PC-9 (cell line): ENCODE measurements around the gene BRIP1. TPM values are rescaled to one million over a fixed set of nuclear protein-coding genes. Genes with fewer than 3 reads are reported as not detected.

Experiments
- BruUV-seq: library from RNA; stranded (reverse); fragments of 400-500 nt; replicated peaks from 2 replicates; lab custom pipeline; 2021; lab: Mats Ljungman, UMichigan
- CTCF ChIA-PET: fragments of 300-600 bp; sonication (Branson Sonifier 250); formaldehyde crosslinking; loops from one replicate; lab custom pipeline; 2022; ENCODE audit warnings: antibody characterized with exemption; lab: Charles Lee
- POLR2A ChIA-PET: fragments of 300-600 bp; sonication (Branson Sonifier 250); formaldehyde crosslinking; loops from one replicate; lab custom pipeline; 2022; ENCODE audit warnings: antibody characterized with exemption; ENCODE audit not compliant: unreplicated experiment; lab: Charles Lee
- DNase-seq, 2 experiments: peaks; one replicate each; pipeline versions ENCODE4 v3.0.0 to v3.0.0-alpha.2; 2015 to 2022; ENCODE audit warnings: mixed read lengths in 1 of 2
- H2AFZ ChIP-seq: fragments of 200-600 bp; sonication (generic); 2 replicates; pipeline ENCODE4 v1.8.1; 2017; ENCODE audit warnings: antibody characterized with exemption
- H3F3A ChIP-seq: fragments of 200-600 bp; sonication (generic); 2 replicates; pipeline ENCODE4 v1.8.1; 2017; ENCODE audit warnings: antibody characterized with exemption, mild to moderate bottlenecking, low read depth; ENCODE audit not compliant: insufficient read depth
- H3K27ac ChIP-seq: fragments of 200-600 bp; sonication (generic); 2 replicates; pipeline ENCODE4 v1.6.1; 2016; ENCODE audit warnings: mixed run types
- H3K27me3 ChIP-seq: fragments of 200-600 bp; sonication (generic); 2 replicates; pipeline ENCODE4 v1.6.1; 2016; ENCODE audit warnings: low read depth, mixed run types; ENCODE audit not compliant: insufficient read depth
- H3K36me3 ChIP-seq: fragments of 200-600 bp; sonication (generic); 2 replicates; pipeline ENCODE4 v1.6.1; 2016; ENCODE audit warnings: low read depth, mixed run types
- H3K4me1 ChIP-seq: fragments of 200-600 bp; sonication (generic); replicated peaks from 2 replicates; pipeline ENCODE4 v1.6.1; 2016; ENCODE audit warnings: mixed run types; ENCODE audit not compliant: insufficient read depth
- H3K4me2 ChIP-seq: fragments of 200-600 bp; sonication (generic); 2 replicates; pipeline ENCODE4 v1.6.1; 2017; ENCODE audit warnings: mixed run types
- H3K4me3 ChIP-seq: fragments of 200-600 bp; sonication (generic); 2 replicates; pipeline ENCODE4 v1.6.1; 2016; ENCODE audit warnings: mixed run types
- H3K79me2 ChIP-seq: fragments of 200-600 bp; sonication (generic); 2 replicates; pipeline ENCODE4 v1.6.1; 2017; ENCODE audit warnings: low read depth, mixed run types
- H3K9me2 ChIP-seq: fragments of 200-600 bp; sonication (generic); 2 replicates; pipeline ENCODE4 v1.8.1; 2017; ENCODE audit warnings: mild to moderate bottlenecking; ENCODE audit not compliant: insufficient read depth
- H3K9me3 ChIP-seq: fragments of 200-600 bp; sonication (generic); 2 replicates; pipeline ENCODE4 v1.8.1; 2016; ENCODE audit warnings: low read depth; ENCODE audit not compliant: insufficient read depth
- H4K20me1 ChIP-seq: fragments of 200-600 bp; sonication (generic); 2 replicates; pipeline ENCODE4 v1.8.1; 2017; ENCODE audit not compliant: insufficient read depth
- CTCF ChIP-seq: fragments of 200-600 bp; sonication (generic); conservative IDR thresholded peaks from 2 replicates; pipeline ENCODE4 v1.6.1; 2017; ENCODE audit warnings: mixed run types, antibody characterized with exemption, mild to moderate bottlenecking, moderate library complexity
- EZH2 ChIP-seq: fragments of 200-600 bp; sonication (generic); IDR thresholded peaks from 2 replicates; pipeline ENCODE4 v1.8.0; 2017; ENCODE audit warnings: antibody characterized with exemption, low read depth
- intact Hi-C: fragments of 100-400 bp; cut with micrococcal nuclease; formaldehyde crosslinking; loops from one replicate; pipeline ENCODE4 v1.10.0; 2022; ENCODE audit not compliant: unreplicated experiment
- total RNA-seq: library from RNA; stranded (reverse); gene quantifications from 2 replicates; pipeline ENCODE4 v1.2.3, GENCODE V29; 2021

The BRIP1 gene
- total RNA-seq, 1 experiment from 2014 or later, result 16.0 TPM

- H3K4me3 ChIP-seq, result no peak overlapping the region
- CTCF ChIA-PET, result no interaction called here
- H3K4me2 ChIP-seq, result no peak overlapping the region
- H3K9me3 ChIP-seq, result peaks cover 16% of the 10 kb centered on the region; the same call in 1 of the 2 replicates
- no peak overlapping the region for H2AFZ ChIP-seq
- no peaks in the 10 kb centered on the region for H3K4me1 ChIP-seq
- TF ChIP-seq CTCF, result no peak
- TF ChIP-seq EZH2, result no peak
- no peaks in the 10 kb centered on the region for H3K79me2 ChIP-seq
- intact Hi-C loops, result no loop called here
- BruUV-seq, result no TSS peak
- H3K27me3 ChIP-seq, result no peaks in the 10 kb centered on the region
- no peaks in the 10 kb centered on the region for H3F3A ChIP-seq
- no peak overlapping the region for H3K27ac ChIP-seq
- H3K9me2 ChIP-seq, result no peaks in the 10 kb centered on the region
- no peaks in the 10 kb centered on the region for H4K20me1 ChIP-seq
- no peaks in the 10 kb centered on the region; the same call in 1 of the 2 replicates for H3K36me3 ChIP-seq
- no peak for DNase-seq
- POLR2A ChIA-PET, result no interaction called here
These were observed 160.9 kb downstream of the BRIP1 start for GRCh38 chr17:61702450-61702849.

GRCh38 chr17:61701978-61702377 is 161.3 kb downstream of the BRIP1 start:
- Histone ChIP-seq H3F3A (no peaks in the 10 kb centered on the region), H3K27ac (no peak overlapping the region), H3K4me2 (no peak overlapping the region), H3K4me3 (no peak overlapping the region), H3K36me3 (no peaks in the 10 kb centered on the region; the same call in 1 of the 2 replicates), H3K4me1 (no peaks in the 10 kb centered on the region), H3K79me2 (no peaks in the 10 kb centered on the region), H2AFZ (no peak overlapping the region), H3K9me3 (peaks cover 16% of the 10 kb centered on the region; the same call in 1 of the 2 replicates), H3K27me3 (no peaks in the 10 kb centered on the region), H4K20me1 (no peaks in the 10 kb centered on the region), H3K9me2 (no peaks in the 10 kb centered on the region)
- intact Hi-C loops, result no loop called here
- POLR2A ChIA-PET, result no interaction called here
- no peak for DNase-seq
- BruUV-seq, result no TSS peak
- CTCF ChIA-PET, result no interaction called here
- TF ChIP-seq CTCF (no peak), EZH2 (no peak)

GRCh38 chr17:61701334-61701733 is 162.0 kb downstream of the BRIP1 start:
- Histone ChIP-seq H4K20me1 (no peaks in the 10 kb centered on the region), H3K79me2 (no peaks in the 10 kb centered on the region), H3K4me3 (no peak overlapping the region), H2AFZ (no peak overlapping the region), H3K9me3 (peaks cover 13% of the 10 kb centered on the region; the same call in 1 of the 2 replicates), H3K4me1 (no peaks in the 10 kb centered on the region), H3K27ac (no peak overlapping the region), H3K36me3 (no peaks in the 10 kb centered on the region; the same call in 1 of the 2 replicates), H3K27me3 (no peaks in the 10 kb centered on the region), H3K9me2 (no peaks in the 10 kb centered on the region), H3F3A (no peaks in the 10 kb centered on the region), H3K4me2 (no peak overlapping the region)
- POLR2A ChIA-PET, result no interaction called here
- intact Hi-C loops, result no loop called here
- no peak for DNase-seq
- TF ChIP-seq CTCF (no peak), EZH2 (no peak)
- BruUV-seq, result no TSS peak
- CTCF ChIA-PET, result no interaction called here
